Nephron (organoid): ENCODE results near the gene PIH1D1.

ENCODE experiments used
- H3K27ac Mint-ChIP-seq, 3 experiments: 2 replicates each; pipeline ENCODE4 v1.8.0; 2020; ENCODE audit warnings: mixed read lengths in 3 of 3, mild to moderate bottlenecking in 2 of 3, moderate library complexity in 1 of 3
- H3K27me3 Mint-ChIP-seq: 2 replicates; pipeline ENCODE4 v1.8.0; 2021; ENCODE audit warnings: low read depth, mild to moderate bottlenecking, moderate library complexity, mixed read lengths
- H3K36me3 Mint-ChIP-seq: 2 replicates; pipeline ENCODE4 v1.8.0; 2020; ENCODE audit warnings: low read depth, mixed read lengths
- H3K4me1 Mint-ChIP-seq: 2 replicates; pipeline ENCODE4 v1.8.0; 2020; ENCODE audit warnings: mixed read lengths
- H3K4me3 Mint-ChIP-seq, 3 experiments: 2 replicates each; pipeline ENCODE4 v1.8.0; 2020; ENCODE audit warnings: mild to moderate bottlenecking in 3 of 3, mixed read lengths in 3 of 3, moderate library complexity in 2 of 3
- H3K9me3 Mint-ChIP-seq: 2 replicates; pipeline ENCODE4 v1.8.0; 2020; ENCODE audit warnings: mixed read lengths
- CTCF ChIP-seq, 3 experiments: fragments of 200-600 bp; sonication (generic); IDR thresholded peaks; one replicate each; pipeline ENCODE4 v1.5.0; 2021; ENCODE audit warnings: antibody characterized with exemption in 3 of 3; ENCODE audit not compliant: unreplicated experiment in 3 of 3

Gene PIH1D1

GRCh38 chr19:49436381-49437017 is 15.1 kb downstream of the PIH1D1 start:
- Mint-ChIP-seq H3K4me1 (peaks cover 17% of the 10 kb centered on the region), H3K27ac (no peak overlapping the region), H3K36me3 (peaks cover 4% of the 10 kb centered on the region), H3K9me3 (peaks cover 4% of the 10 kb centered on the region), H3K4me3 (peak overlapping the region in 1 of 3 experiments; percentile 7), H3K27me3 (peaks cover 100% of the 10 kb centered on the region)
- no peak for TF ChIP-seq CTCF (IDR thresholded peaks at IDR 0.05; ENCODE audit: unreplicated experiment in 3 of 3)

- Mint-ChIP-seq H3K36me3 (peaks cover 4% of the 10 kb centered on the region), H3K4me1 (peaks cover 12% of the 10 kb centered on the region), H3K27ac (no peak overlapping the region), H3K9me3 (peaks cover 4% of the 10 kb centered on the region), H3K4me3 (no peak overlapping the region), H3K27me3 (peaks cover 98% of the 10 kb centered on the region)
- no peak for TF ChIP-seq CTCF (IDR thresholded peaks at IDR 0.05; ENCODE audit: unreplicated experiment in 3 of 3)
Measured at GRCh38 chr19:49435670-49436069, 15.9 kb downstream of the PIH1D1 start.

GRCh38 chr19:49434907-49435583 is 16.6 kb downstream of the PIH1D1 start:
- Mint-ChIP-seq H3K9me3 (peaks cover 6% of the 10 kb centered on the region), H3K4me1 (peaks cover 10% of the 10 kb centered on the region), H3K36me3 (peaks cover 4% of the 10 kb centered on the region), H3K4me3 (no peak overlapping the region), H3K27ac (no peak overlapping the region), H3K27me3 (peaks cover 98% of the 10 kb centered on the region)
- TF ChIP-seq CTCF (IDR thresholded peaks at IDR 0.05; ENCODE audit: unreplicated experiment in 3 of 3) = no peak

GRCh38 chr19:49433240-49433901 is 18.2 kb downstream of the PIH1D1 start:
- no peak overlapping the region for H3K4me3 Mint-ChIP-seq
- H3K9me3 Mint-ChIP-seq = peaks cover 9% of the 10 kb centered on the region
- TF ChIP-seq CTCF (IDR thresholded peaks at IDR 0.05; ENCODE audit: unreplicated experiment in 3 of 3) = no peak
- no peak overlapping the region for H3K27ac Mint-ChIP-seq
- peaks cover 4% of the 10 kb centered on the region for H3K36me3 Mint-ChIP-seq
- H3K27me3 Mint-ChIP-seq = peaks cover 98% of the 10 kb centered on the region
- H3K4me1 Mint-ChIP-seq = peaks cover 11% of the 10 kb centered on the region

GRCh38 chr19:49432141-49433073 is 19.2 kb downstream of the PIH1D1 start:
- Mint-ChIP-seq H3K4me3 (no peak overlapping the region), H3K27me3 (peaks cover 98% of the 10 kb centered on the region), H3K4me1 (peaks cover 5% of the 10 kb centered on the region), H3K36me3 (peaks cover 4% of the 10 kb centered on the region), H3K9me3 (peaks cover 9% of the 10 kb centered on the region), H3K27ac (no peak overlapping the region)
- no peak for TF ChIP-seq CTCF (IDR thresholded peaks at IDR 0.05; ENCODE audit: unreplicated experiment in 3 of 3)
